Neural cell (in vitro differentiated cells): ENCODE measurements around the gene LYPD6. TPM values are rescaled to one million over a fixed set of nuclear protein-coding genes. Genes with fewer than 3 reads are reported as not detected.

Source experiments
- H2AFZ ChIP-seq: fragments of 200-600, 300-800 bp; sonication (generic), shearing (Covaris generic); 2 replicates; pipeline ENCODE4 v1.6.0; 2014; ENCODE audit warnings: low read depth, mild to moderate bottlenecking, antibody characterized with exemption, low read length, moderate library complexity
- H3F3A ChIP-seq: fragments of 200-600 bp; shearing (Covaris generic); 2 replicates; pipeline ENCODE4 v1.6.1; 2016; ENCODE audit warnings: mild to moderate bottlenecking, moderate library complexity, mixed read lengths, antibody characterized with exemption, low read length; ENCODE audit not compliant: insufficient read depth, poor library complexity, severe bottlenecking
- H3K27ac ChIP-seq: fragments of 200-600, 300-800 bp; sonication (generic), shearing (Covaris generic); 2 replicates; pipeline ENCODE4 v1.5.1; 2014; ENCODE audit warnings: mild to moderate bottlenecking, low read length, moderate library complexity
- H3K27me3 ChIP-seq: fragments of 300-800, 200-600 bp; sonication (generic), shearing (Covaris generic); 2 replicates; pipeline ENCODE4 v1.6.0; 2014; ENCODE audit warnings: mild to moderate bottlenecking, low read depth, low read length, moderate library complexity; ENCODE audit not compliant: insufficient read depth
- H3K36me3 ChIP-seq: fragments of 300-800, 200-600 bp; sonication (generic), shearing (Covaris generic); 2 replicates; pipeline ENCODE4 v1.5.1; 2014; ENCODE audit warnings: mild to moderate bottlenecking, antibody characterized with exemption, low read length, moderate library complexity; ENCODE audit not compliant: insufficient read depth
- H3K4me2 ChIP-seq: fragments of 300-800, 200-600 bp; sonication (generic), shearing (Covaris generic); 2 replicates; pipeline ENCODE4 v1.6.0; 2014; ENCODE audit warnings: mild to moderate bottlenecking, low read length
- H3K4me3 ChIP-seq: fragments of 300-800, 200-600 bp; sonication (generic), shearing (Covaris generic); 2 replicates; pipeline ENCODE4 v1.5.1; 2014; ENCODE audit warnings: mild to moderate bottlenecking, low read length, moderate library complexity
- H3K79me2 ChIP-seq: fragments of 200-600 bp; shearing (Covaris generic); replicated peaks from 2 replicates; pipeline ENCODE4 v1.6.0; 2014; ENCODE audit warnings: mild to moderate bottlenecking, low read length, moderate library complexity; ENCODE audit not compliant: insufficient read depth
- H3K9ac ChIP-seq: fragments of 300-800, 200-600 bp; sonication (generic), shearing (Covaris generic); 2 replicates; pipeline ENCODE4 v1.6.1; 2016; ENCODE audit warnings: mild to moderate bottlenecking, low read length, mixed read lengths
- H3K9me2 ChIP-seq: fragments of 200-600 bp; shearing (Covaris generic); 2 replicates; pipeline ENCODE4 v1.6.1; 2016; ENCODE audit warnings: mild to moderate bottlenecking, low read length, mixed read lengths; ENCODE audit not compliant: insufficient read depth
- H3K9me3 ChIP-seq: fragments of 200-600, 300-800 bp; sonication (generic), shearing (Covaris generic); 2 replicates; pipeline ENCODE4 v1.6.1; 2016; ENCODE audit warnings: mild to moderate bottlenecking, mixed run types, low read length, moderate library complexity, mixed read lengths
- H4K20me1 ChIP-seq: fragments of 200-600 bp; shearing (Covaris generic); 2 replicates; pipeline ENCODE4 v1.6.1; 2016; ENCODE audit warnings: mild to moderate bottlenecking, mixed run types; ENCODE audit not compliant: insufficient read depth
- EP300 ChIP-seq: fragments of 450-650 bp; conservative IDR thresholded peaks from 2 replicates; pipeline ENCODE4 v1.6.1; 2014; ENCODE audit warnings: antibody characterized with exemption, mild to moderate bottlenecking, moderate library complexity; ENCODE audit not compliant: poor library complexity, severe bottlenecking
- EZH2 ChIP-seq: fragments of 200-600, 300-800 bp; shearing (Covaris generic), sonication (generic); IDR thresholded peaks from 2 replicates; pipeline ENCODE4 v1.6.1; 2014; ENCODE audit warnings: antibody characterized with exemption, low read length, borderline replicate concordance, mild to moderate bottlenecking; ENCODE audit not compliant: insufficient read depth, poor library complexity, severe bottlenecking
- MXI1 ChIP-seq: fragments of 450-650 bp; conservative IDR thresholded peaks from 2 replicates; pipeline ENCODE4 v1.6.1; 2014; ENCODE audit warnings: antibody characterized with exemption, mild to moderate bottlenecking; ENCODE audit not compliant: poor library complexity, severe bottlenecking
- POLR2AphosphoS5 ChIP-seq: IDR thresholded peaks from 2 replicates; pipeline ENCODE4 v1.6.1; 2012
- RAD21 ChIP-seq: fragments of 450-650 bp; conservative IDR thresholded peaks from 2 replicates; pipeline ENCODE4 v1.6.1; 2014; ENCODE audit warnings: antibody characterized with exemption, mild to moderate bottlenecking, moderate library complexity
- SMC3 ChIP-seq: fragments of 450-650 bp; conservative IDR thresholded peaks from 2 replicates; pipeline ENCODE4 v1.6.1; 2014; ENCODE audit warnings: antibody characterized with exemption, mild to moderate bottlenecking, moderate library complexity; ENCODE audit not compliant: poor library complexity
- TAF1 ChIP-seq: IDR thresholded peaks from 2 replicates; pipeline ENCODE4 v1.6.1; 2012; ENCODE audit warnings: low read depth
- polyA plus RNA-seq: library from polyadenylated mRNA; depleted of rRNA; stranded (reverse); fragments of >200 nt; gene quantifications from 2 replicates; pipeline ENCODE4 v1.2.3, GENCODE V29; 2014
- TF ChIP-seq, protein P1 (sequence below): fragments of 450-650 bp; IDR thresholded peaks from 2 replicates; pipeline ENCODE4 v1.5.1; 2014; ENCODE audit warnings: antibody characterized with exemption, mild to moderate bottlenecking, moderate library complexity; ENCODE audit not compliant: poor library complexity, severe bottlenecking
- TF ChIP-seq, protein P2 (sequence below): IDR thresholded peaks from 2 replicates; pipeline ENCODE4 v1.6.1; 2012; ENCODE audit warnings: borderline replicate concordance

Gene LYPD6
- polyA plus RNA-seq, 1 donor from 2014 or later: 2.3 TPM

DNA sequence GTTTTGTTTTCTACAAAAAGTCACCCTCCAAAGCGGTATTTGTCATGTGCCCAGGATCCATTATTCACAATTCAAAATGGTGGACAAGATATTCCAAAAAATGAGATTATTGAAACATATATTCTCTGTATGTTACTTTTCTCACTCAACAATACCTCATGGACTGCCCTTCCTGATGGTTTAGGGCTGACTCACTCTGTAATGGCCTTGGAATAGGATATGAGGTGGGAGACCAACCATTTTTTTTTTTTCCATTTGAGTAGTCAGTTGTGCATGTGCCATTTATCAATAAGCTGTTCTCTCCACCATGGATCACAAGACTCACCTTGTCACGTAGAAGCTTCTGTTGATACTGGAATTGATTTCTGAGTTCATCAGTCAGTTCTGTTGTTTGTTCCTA, 64.5 kb downstream of the LYPD6 start:
- no peaks in the 10 kb centered on the region for H4K20me1 ChIP-seq
- no peaks in the 10 kb centered on the region for H3K79me2 ChIP-seq
- H3K27ac ChIP-seq: no peak overlapping the region
- no peak overlapping the region for H3K4me3 ChIP-seq
- H3K9me3 ChIP-seq: no peaks in the 10 kb centered on the region
- H3K9ac ChIP-seq: no peak overlapping the region
- no peaks in the 10 kb centered on the region for H3F3A ChIP-seq
- H3K4me2 ChIP-seq: no peak overlapping the region
- no peak overlapping the region for H2AFZ ChIP-seq
- H3K36me3 ChIP-seq: no peaks in the 10 kb centered on the region
- no peaks in the 10 kb centered on the region for H3K27me3 ChIP-seq
- no peaks in the 10 kb centered on the region for H3K9me2 ChIP-seq
- TF ChIP-seq POLR2AphosphoS5 (no peak), EZH2 (no peak), SMC3 (no peak), MXI1 (no peak), EP300 (no peak), RAD21 (no peak), TAF1 (no peak)
- TF ChIP-seq, protein P1, sequence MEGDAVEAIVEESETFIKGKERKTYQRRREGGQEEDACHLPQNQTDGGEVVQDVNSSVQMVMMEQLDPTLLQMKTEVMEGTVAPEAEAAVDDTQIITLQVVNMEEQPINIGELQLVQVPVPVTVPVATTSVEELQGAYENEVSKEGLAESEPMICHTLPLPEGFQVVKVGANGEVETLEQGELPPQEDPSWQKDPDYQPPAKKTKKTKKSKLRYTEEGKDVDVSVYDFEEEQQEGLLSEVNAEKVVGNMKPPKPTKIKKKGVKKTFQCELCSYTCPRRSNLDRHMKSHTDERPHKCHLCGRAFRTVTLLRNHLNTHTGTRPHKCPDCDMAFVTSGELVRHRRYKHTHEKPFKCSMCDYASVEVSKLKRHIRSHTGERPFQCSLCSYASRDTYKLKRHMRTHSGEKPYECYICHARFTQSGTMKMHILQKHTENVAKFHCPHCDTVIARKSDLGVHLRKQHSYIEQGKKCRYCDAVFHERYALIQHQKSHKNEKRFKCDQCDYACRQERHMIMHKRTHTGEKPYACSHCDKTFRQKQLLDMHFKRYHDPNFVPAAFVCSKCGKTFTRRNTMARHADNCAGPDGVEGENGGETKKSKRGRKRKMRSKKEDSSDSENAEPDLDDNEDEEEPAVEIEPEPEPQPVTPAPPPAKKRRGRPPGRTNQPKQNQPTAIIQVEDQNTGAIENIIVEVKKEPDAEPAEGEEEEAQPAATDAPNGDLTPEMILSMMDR: no peak
- TF ChIP-seq, protein P2, sequence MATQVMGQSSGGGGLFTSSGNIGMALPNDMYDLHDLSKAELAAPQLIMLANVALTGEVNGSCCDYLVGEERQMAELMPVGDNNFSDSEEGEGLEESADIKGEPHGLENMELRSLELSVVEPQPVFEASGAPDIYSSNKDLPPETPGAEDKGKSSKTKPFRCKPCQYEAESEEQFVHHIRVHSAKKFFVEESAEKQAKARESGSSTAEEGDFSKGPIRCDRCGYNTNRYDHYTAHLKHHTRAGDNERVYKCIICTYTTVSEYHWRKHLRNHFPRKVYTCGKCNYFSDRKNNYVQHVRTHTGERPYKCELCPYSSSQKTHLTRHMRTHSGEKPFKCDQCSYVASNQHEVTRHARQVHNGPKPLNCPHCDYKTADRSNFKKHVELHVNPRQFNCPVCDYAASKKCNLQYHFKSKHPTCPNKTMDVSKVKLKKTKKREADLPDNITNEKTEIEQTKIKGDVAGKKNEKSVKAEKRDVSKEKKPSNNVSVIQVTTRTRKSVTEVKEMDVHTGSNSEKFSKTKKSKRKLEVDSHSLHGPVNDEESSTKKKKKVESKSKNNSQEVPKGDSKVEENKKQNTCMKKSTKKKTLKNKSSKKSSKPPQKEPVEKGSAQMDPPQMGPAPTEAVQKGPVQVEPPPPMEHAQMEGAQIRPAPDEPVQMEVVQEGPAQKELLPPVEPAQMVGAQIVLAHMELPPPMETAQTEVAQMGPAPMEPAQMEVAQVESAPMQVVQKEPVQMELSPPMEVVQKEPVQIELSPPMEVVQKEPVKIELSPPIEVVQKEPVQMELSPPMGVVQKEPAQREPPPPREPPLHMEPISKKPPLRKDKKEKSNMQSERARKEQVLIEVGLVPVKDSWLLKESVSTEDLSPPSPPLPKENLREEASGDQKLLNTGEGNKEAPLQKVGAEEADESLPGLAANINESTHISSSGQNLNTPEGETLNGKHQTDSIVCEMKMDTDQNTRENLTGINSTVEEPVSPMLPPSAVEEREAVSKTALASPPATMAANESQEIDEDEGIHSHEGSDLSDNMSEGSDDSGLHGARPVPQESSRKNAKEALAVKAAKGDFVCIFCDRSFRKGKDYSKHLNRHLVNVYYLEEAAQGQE: no peak

DNA sequence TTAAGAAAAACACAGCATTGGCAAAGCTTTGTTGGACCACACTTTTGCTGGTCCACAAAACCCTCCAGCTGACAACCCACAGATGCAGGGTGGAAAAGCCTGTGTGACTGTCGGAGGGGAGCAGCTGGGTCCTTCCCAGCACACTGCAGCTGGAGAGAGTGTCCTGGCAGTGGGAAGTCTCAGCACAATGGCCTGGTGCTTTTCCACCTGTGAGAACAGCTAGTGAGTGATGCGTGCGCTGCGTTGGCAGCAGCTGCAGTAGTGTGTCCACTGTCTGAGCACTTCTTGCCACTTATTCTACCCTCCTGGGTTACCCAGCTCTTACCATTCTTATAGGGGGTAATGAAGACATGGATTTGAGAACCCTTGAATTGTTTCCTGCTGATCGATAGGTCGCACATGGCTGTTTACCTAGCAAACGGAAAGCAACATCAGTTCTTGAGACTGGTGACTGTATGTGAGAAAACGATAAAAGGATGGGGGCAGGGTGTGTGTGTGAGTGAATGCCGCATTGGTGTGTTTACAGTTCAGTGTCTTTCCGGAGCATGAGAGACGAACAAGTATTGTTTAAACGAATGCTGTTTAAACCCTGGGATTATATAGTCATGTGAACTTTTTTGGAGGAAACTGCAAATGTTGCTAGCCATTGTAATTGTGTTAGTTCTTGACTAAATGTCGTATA, 69.7 kb downstream of the LYPD6 start:
- Histone ChIP-seq H3K27ac (no peak overlapping the region), H3K9me3 (no peaks in the 10 kb centered on the region), H3K79me2 (no peaks in the 10 kb centered on the region), H2AFZ (no peak overlapping the region), H4K20me1 (no peaks in the 10 kb centered on the region), H3K4me3 (no peak overlapping the region), H3K27me3 (no peaks in the 10 kb centered on the region), H3F3A (no peaks in the 10 kb centered on the region), H3K36me3 (no peaks in the 10 kb centered on the region), H3K4me2 (no peak overlapping the region), H3K9me2 (no peaks in the 10 kb centered on the region), H3K9ac (no peak overlapping the region)
- TF ChIP-seq RAD21: no peak
- TF ChIP-seq MXI1: no peak
- TF ChIP-seq, protein P2: no peak
- TF ChIP-seq, protein P1: no peak
- TF ChIP-seq TAF1: no peak
- no peak for TF ChIP-seq EP300
- TF ChIP-seq SMC3: no peak
- TF ChIP-seq POLR2AphosphoS5: no peak
- TF ChIP-seq EZH2: no peak
